Effector CD4-positive, alpha-beta T cell (primary cell): ENCODE data around the gene NFASC.

Experiments used
- DNase-seq: peaks from one replicate; pipeline ENCODE4 v3.0.0-alpha.2; 2020

NFASC gene

GRCh38 chr1:204962742-204963632, 92.3 kb downstream of the NFASC start:
- no peak for DNase-seq

- DNase-seq, result no peak
Measured at GRCh38 chr1:204967451-204967850, 96.8 kb downstream of the NFASC start.

GRCh38 chr1:204968135-204968534, 97.5 kb downstream of the NFASC start:
- no peak for DNase-seq

- DNase-seq, result no peak
Measured at GRCh38 chr1:204968951-204969350, 98.3 kb downstream of the NFASC start.

GRCh38 chr1:204970937-204971336, 100.3 kb downstream of the NFASC start:
- no peak for DNase-seq

- DNase-seq, result no peak
Measured at GRCh38 chr1:204971517-204972336, 101.1 kb downstream of the NFASC start.

GRCh38 chr1:204972426-204972825, 101.8 kb downstream of the NFASC start:
- DNase-seq, result no peak

GRCh38 chr1:204973449-204973848, 102.8 kb downstream of the NFASC start:
- DNase-seq, result no peak

- no peak for DNase-seq
Measured at GRCh38 chr1:204974327-204974726, 103.7 kb downstream of the NFASC start.

GRCh38 chr1:204975021-204975420, 104.4 kb downstream of the NFASC start:
- no peak for DNase-seq

- DNase-seq, result peak; percentile 29
Measured at GRCh38 chr1:204975568-204976235, 105.0 kb downstream of the NFASC start.

GRCh38 chr1:204976646-204977045, 106.0 kb downstream of the NFASC start:
- no peak for DNase-seq

GRCh38 chr1:204977318-204977717, 106.7 kb downstream of the NFASC start:
- no peak for DNase-seq

GRCh38 chr1:204978782-204979181, 108.1 kb downstream of the NFASC start:
- no peak for DNase-seq

GRCh38 chr1:204979306-204979705, 108.6 kb downstream of the NFASC start:
- no peak for DNase-seq

- DNase-seq, result no peak
Measured at GRCh38 chr1:204979891-204980649, 109.4 kb downstream of the NFASC start.

- no peak for DNase-seq
Measured at GRCh38 chr1:204980840-204981405, 110.3 kb downstream of the NFASC start.

- DNase-seq, result no peak
Measured at GRCh38 chr1:204983136-204983535, 112.5 kb downstream of the NFASC start.

GRCh38 chr1:204983881-204984280, 113.2 kb downstream of the NFASC start:
- DNase-seq, result no peak

- no peak for DNase-seq
Measured at GRCh38 chr1:204984499-204984898, 113.8 kb downstream of the NFASC start.

GRCh38 chr1:204986181-204986580, 115.5 kb downstream of the NFASC start:
- no peak for DNase-seq

- no peak for DNase-seq
Measured at GRCh38 chr1:204987689-204988088, 117.0 kb downstream of the NFASC start.
